ENCODE measurements around the gene FAM120A. TPM values are rescaled to one million over a fixed set of nuclear protein-coding genes. Genes with fewer than 3 reads are reported as not detected.

FAM120A gene
- total RNA-seq, 2 donors from 2014 or later = 86.3 to 90.6 TPM

DNA sequence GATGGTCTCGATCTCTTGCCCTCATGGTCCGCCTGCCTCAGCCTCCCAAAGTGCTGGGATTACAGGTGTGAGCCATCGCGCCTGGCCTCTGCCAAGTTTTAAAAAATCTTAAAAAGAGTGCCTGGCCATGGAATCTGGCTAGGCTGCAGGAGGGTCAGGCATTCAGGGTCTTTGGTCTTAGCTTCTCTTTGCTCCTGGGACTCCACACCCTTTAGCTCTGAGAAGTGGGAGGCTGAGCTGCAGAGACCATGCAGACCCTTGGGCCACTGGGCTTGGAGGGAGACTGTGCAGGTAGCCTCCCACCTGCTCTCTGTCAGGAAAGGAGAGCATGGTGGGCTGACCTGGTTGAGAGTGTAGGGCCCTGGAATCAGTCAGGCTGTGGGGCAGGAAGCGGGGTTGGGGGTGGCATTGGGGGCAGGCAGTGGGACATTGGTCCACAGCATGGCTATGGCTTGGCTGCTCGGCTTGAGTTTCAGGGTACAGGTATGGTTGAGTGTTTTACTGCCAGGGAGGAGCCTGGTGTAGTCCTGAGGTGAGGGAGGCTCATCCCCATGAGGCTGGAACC, 145.7 kb downstream of the FAM120A start:
- 96% methylated on average over 6 of the region's 6 CpGs for WGBS
- TF ChIP-seq POLR2AphosphoS5 (IDR thresholded peaks at IDR 0.05) = no peak
- TF ChIP-seq POLR2A (IDR thresholded peaks at IDR 0.05) = no peak
- TF ChIP-seq, protein P1, sequence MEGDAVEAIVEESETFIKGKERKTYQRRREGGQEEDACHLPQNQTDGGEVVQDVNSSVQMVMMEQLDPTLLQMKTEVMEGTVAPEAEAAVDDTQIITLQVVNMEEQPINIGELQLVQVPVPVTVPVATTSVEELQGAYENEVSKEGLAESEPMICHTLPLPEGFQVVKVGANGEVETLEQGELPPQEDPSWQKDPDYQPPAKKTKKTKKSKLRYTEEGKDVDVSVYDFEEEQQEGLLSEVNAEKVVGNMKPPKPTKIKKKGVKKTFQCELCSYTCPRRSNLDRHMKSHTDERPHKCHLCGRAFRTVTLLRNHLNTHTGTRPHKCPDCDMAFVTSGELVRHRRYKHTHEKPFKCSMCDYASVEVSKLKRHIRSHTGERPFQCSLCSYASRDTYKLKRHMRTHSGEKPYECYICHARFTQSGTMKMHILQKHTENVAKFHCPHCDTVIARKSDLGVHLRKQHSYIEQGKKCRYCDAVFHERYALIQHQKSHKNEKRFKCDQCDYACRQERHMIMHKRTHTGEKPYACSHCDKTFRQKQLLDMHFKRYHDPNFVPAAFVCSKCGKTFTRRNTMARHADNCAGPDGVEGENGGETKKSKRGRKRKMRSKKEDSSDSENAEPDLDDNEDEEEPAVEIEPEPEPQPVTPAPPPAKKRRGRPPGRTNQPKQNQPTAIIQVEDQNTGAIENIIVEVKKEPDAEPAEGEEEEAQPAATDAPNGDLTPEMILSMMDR (IDR thresholded peaks at IDR 0.05) = no peak
- no peak for DNase-seq (ENCODE audit: low spot score)
- Histone ChIP-seq H3K4me1 (replicated peaks) (peaks cover 9% of the 10 kb centered on the region), H3K4me3 (no peak overlapping the region), H3K27ac (no peak overlapping the region), H3K27me3 (replicated peaks; ENCODE audit: insufficient read depth) (no peaks in the 10 kb centered on the region), H3K9me3 (no peaks in the 10 kb centered on the region), H3K36me3 (no peaks in the 10 kb centered on the region)
- intact Hi-C loops (cut with DNase I) = no loop called here

DNA sequence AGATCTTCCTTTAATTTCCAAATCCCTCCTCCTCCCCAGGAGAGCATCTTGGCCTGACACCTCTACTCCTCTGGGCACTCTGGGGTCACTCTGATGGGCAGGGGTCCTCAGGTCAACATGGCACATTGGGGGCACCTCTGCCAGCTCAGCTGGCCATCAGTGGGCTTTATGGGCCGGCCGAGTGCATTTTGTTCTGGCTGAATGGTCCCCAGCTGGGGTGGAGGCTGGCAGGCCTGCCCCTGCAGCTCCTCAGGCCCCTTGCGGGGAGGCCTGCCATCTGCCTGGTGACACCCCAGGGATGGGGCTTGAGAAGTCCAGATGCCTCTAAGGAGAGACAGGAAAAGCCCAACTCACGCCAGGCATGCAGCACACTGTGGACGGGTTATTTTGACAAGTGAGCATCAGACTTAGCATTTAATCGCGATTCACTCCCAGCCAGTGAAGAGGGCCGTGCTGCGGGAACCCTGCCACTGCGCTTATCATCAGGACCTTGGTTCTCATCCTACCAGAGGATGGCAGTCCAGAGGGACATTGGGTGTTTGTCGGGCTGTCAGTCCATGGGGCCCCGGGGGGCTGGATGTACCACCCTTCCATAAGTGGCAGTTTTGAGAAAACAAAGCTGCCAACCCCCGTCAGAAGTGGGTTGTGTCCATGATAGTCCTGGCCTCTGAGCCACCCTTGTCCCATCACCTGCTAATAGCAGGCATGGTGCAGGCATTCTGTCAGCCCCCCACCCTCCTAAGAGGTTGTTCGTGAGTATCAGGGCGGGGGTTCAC, 146.6 kb downstream of the FAM120A start:
- no peak for DNase-seq (ENCODE audit: low spot score)
- H3K27ac ChIP-seq = no peak overlapping the region

DNA sequence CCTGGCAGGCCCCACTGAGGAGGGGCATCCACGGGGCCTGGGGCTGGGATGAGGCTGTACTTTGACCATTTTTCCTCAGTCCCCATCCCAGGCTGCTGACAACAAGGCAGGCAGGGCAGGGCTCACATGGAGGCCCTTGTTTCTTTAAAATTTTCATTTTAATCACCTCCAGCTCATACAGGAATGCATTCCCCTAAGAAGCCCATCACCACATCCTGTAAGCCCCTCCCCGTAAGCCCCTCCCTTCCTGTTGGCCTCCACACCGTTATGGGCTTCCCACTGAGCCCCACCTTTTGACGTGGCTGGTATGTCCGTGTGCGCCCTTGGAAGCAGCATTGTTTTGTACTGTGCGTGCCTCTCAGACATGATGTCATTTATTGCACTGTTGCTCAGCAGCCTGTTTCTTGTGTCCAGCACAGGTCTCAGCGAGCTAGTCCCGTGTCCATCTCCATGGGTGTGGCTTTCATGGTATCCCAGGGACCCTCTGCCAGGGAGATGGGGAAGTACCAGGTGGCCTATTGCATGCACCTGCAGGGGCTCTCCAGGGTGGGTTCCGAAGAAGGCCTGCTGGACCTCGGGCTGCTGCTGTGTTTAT, 147.3 kb downstream of the FAM120A start:
- DNase-seq (ENCODE audit: low spot score) = no peak
- Histone ChIP-seq H3K9me3 (no peaks in the 10 kb centered on the region), H3K4me3 (no peak overlapping the region), H3K27ac (no peak overlapping the region), H3K27me3 (replicated peaks; ENCODE audit: insufficient read depth) (no peaks in the 10 kb centered on the region), H3K4me1 (replicated peaks) (peaks cover 3% of the 10 kb centered on the region), H3K36me3 (no peaks in the 10 kb centered on the region)
- TF ChIP-seq POLR2AphosphoS5 (IDR thresholded peaks at IDR 0.05) (no peak), POLR2A (IDR thresholded peaks at IDR 0.05) (no peak)
- TF ChIP-seq, protein P1 (IDR thresholded peaks at IDR 0.05) = no peak
- intact Hi-C loops (cut with DNase I) = no loop called here
- WGBS = 45% methylated on average over 11 of the region's 11 CpGs

More for the DNA sequence above, 146.6 kb downstream of the FAM120A start:
- WGBS = 84% methylated on average over 15 of the region's 15 CpGs
- Histone ChIP-seq H3K4me3 (no peak overlapping the region), H3K4me1 (replicated peaks) (peaks cover 9% of the 10 kb centered on the region), H3K36me3 (no peaks in the 10 kb centered on the region), H3K27me3 (replicated peaks; ENCODE audit: insufficient read depth) (no peaks in the 10 kb centered on the region), H3K9me3 (no peaks in the 10 kb centered on the region)
- intact Hi-C loops (cut with DNase I) = no loop called here
- TF ChIP-seq, protein P1 (IDR thresholded peaks at IDR 0.05) = no peak
- TF ChIP-seq POLR2A (IDR thresholded peaks at IDR 0.05) = no peak
- no peak for TF ChIP-seq POLR2AphosphoS5 (IDR thresholded peaks at IDR 0.05)

DNA sequence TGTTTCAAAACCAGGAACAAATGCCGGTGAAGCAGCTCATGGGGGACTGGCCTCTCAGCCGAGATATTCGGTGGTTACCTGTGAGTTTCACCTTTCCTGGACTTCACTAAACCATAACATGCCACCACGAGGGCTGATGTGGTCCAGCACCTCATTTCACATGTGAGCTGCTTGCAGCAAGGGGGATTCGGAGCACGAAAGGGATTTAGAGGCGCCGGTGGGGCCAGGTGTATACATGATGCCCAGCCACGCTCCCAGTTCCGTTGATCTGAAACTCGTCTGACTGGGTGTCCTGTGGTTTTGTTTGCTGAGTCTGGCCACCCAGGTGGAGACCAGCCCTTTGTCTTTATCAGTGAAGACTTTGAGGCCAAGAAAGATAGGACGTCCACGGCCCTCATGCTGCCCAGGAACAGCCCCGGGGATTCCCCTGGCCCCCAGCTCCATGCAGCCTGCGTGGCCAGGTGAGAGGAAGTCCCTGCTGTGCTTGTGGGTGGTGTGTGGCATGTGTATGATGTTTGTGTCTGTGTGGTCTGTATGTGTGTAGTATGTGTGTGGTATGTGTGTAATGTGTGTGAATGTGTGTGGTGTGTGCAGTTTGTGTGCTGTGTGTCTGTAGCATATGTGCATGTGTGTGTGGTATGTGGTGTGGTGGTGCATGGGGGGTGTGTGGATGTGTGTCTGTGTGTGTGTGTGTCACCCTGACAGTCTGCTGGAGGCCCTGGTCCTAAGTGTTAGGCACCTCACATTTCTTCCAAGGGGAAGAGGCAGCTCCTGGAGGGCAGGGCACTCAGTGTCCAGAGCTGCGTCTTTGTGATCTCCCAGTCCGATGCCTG, 148.3 kb downstream of the FAM120A start:
- Histone ChIP-seq H3K4me3 (no peak overlapping the region), H3K9me3 (no peaks in the 10 kb centered on the region), H3K27ac (no peak overlapping the region), H3K36me3 (no peaks in the 10 kb centered on the region), H3K4me1 (replicated peaks) (no peaks in the 10 kb centered on the region), H3K27me3 (replicated peaks; ENCODE audit: insufficient read depth) (no peaks in the 10 kb centered on the region)
- no peak for TF ChIP-seq POLR2A (IDR thresholded peaks at IDR 0.05)
- no peak for TF ChIP-seq POLR2AphosphoS5 (IDR thresholded peaks at IDR 0.05)
- TF ChIP-seq, protein P1 (IDR thresholded peaks at IDR 0.05) = no peak
- no peak for DNase-seq (ENCODE audit: low spot score)
- 62% methylated on average over 17 of the region's 17 CpGs for WGBS
- intact Hi-C loops (cut with DNase I) = no loop called here

All from prostate gland (tissue), 2 donors.